Spleen (tissue), 7 donors: ENCODE measurements around the gene DNAJB13.

ENCODE experiments used
- POLR2A ChIP-seq, 3 donors: fragments of 450-650 bp; IDR thresholded peaks; one replicate each; pipeline ENCODE4 v1.5.1; 2017; ENCODE audit warnings: antibody characterized with exemption in 3 of 3, mild to moderate bottlenecking in 1 of 3
- TF ChIP-seq, protein P1 (sequence below), 11 experiments: fragments of 200-600 bp in 7 of 11; fragments of 450-650 bp in 4 of 11; sonication (generic) in 4 of 11; IDR thresholded peaks in 8 of 11; conservative IDR thresholded peaks in 3 of 11; 1 replicate in 7 of 11; 2 replicates in 4 of 11; pipeline versions ENCODE4 v1.4.0 to v1.8.0; 2016 to 2021; ENCODE audit warnings: antibody characterized with exemption in 11 of 11, inconsistent platforms in 4 of 11, mild to moderate bottlenecking in 1 of 11
- donor health status: DM: no; HTN: no; CAD: no; lungs with moderate emphysema.
- donor health status: DM: no; HTN: no; CAD: no.
- donor health status: DM: no; HTN: no; CAD: no.

DNA sequence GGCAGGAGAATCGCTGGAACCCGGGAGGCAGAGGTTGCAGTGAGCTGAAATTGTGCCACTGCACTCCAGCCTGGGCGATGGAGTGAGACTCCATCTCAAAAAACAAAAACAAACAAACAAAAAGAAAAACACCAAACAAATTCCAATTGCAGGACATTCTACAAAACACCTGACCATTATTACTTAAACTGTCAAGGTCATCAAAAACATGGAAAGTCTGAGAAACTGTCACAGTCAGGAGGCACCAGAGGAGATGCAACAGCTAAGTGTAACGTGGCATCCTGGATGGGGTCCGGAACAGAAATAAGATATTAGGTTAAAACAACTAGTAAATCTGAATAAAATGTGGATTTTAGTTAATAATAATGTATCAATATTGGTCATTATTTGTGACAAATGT lies 914 bp upstream of the DNAJB13 start:
- TF ChIP-seq, protein P1, sequence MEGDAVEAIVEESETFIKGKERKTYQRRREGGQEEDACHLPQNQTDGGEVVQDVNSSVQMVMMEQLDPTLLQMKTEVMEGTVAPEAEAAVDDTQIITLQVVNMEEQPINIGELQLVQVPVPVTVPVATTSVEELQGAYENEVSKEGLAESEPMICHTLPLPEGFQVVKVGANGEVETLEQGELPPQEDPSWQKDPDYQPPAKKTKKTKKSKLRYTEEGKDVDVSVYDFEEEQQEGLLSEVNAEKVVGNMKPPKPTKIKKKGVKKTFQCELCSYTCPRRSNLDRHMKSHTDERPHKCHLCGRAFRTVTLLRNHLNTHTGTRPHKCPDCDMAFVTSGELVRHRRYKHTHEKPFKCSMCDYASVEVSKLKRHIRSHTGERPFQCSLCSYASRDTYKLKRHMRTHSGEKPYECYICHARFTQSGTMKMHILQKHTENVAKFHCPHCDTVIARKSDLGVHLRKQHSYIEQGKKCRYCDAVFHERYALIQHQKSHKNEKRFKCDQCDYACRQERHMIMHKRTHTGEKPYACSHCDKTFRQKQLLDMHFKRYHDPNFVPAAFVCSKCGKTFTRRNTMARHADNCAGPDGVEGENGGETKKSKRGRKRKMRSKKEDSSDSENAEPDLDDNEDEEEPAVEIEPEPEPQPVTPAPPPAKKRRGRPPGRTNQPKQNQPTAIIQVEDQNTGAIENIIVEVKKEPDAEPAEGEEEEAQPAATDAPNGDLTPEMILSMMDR (IDR thresholded peaks at IDR 0.05 in 8 of 11, conservative IDR thresholded peaks at IDR 0.05 in 3 of 11), result no peak
- TF ChIP-seq POLR2A (IDR thresholded peaks at IDR 0.05), result no peak
